SK-N-MC (cell line): ENCODE results near the gene ALAS2.

ENCODE experiments used
- EZH2 ChIP-seq: fragments of 200-600 bp; sonication (generic); IDR thresholded peaks from one replicate; pipeline ENCODE4 v1.6.1; 2017; ENCODE audit warnings: antibody characterized with exemption
- POLR2AphosphoS5 ChIP-seq: IDR thresholded peaks from 2 replicates; pipeline ENCODE4 v1.6.1; 2012; ENCODE audit warnings: mild to moderate bottlenecking, low read depth, low read length, borderline replicate concordance

DNA sequence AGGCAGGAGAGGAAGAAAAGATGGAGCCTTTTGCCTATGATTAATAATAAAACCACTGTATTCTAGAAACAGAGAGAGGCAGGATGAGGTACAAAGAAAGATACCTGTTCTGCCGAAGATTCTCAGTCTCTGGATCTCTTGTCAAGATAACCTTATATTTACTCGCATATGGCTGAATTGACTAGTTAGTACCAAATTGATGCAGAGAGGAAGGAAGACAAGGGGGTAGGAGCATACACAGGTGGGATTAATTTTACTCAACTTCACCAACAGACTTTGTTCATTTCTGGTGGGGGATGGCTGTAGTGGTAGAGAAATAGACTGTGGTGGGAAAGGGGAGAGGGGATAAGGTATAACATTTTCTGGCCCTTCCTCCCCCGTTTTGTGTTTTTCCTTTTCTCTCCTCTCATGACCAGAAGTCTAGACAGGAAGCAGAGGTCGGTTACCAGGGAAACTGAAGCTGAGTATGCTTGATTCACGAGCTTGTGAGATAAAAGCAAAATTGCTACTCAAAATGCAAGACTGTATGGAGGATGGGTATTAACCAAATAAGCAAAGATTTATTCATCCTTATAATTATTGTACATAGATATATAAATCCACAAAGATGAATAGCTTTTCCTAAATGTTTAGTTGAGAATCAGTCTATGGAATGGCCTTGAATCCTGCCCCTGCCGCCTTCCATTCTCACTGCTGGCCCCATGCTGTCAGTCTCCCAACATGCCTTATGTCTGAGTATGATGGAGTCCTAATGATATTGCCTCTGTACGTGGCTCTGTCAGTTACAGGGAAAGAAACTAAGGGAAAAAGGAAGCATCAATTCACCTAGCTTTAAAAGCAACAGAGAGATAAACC lies 26.3 kb upstream of the ALAS2 start:
- no peak for TF ChIP-seq POLR2AphosphoS5
- TF ChIP-seq EZH2 = no peak
